Skeletal muscle tissue (tissue), 4 donors: ENCODE results near the gene ATXN10. TPM values are rescaled to one million over a fixed set of nuclear protein-coding genes. Genes with fewer than 3 reads are reported as not detected.
"Not testable (repeated sequence)": the region's sequence is repeated elsewhere in the genome, so short reads cannot be mapped to it uniquely, and the experiment has no call there.

Experiments used
- H3K27ac ChIP-seq: one replicate; pipeline ENCODE4 v1.7.0; 2013; ENCODE audit warnings: mild to moderate bottlenecking, low read depth, low read length, inconsistent platforms
- H3K27me3 ChIP-seq, 3 donors: one replicate each; pipeline ENCODE4 v1.7.0; 2013; ENCODE audit warnings: low read length in 3 of 3; ENCODE audit not compliant: control insufficient read depth in 3 of 3, insufficient read depth in 3 of 3
- H3K36me3 ChIP-seq, 3 donors: one replicate each; pipeline ENCODE4 v1.7.0; 2013; ENCODE audit warnings: low read length in 3 of 3; ENCODE audit not compliant: control insufficient read depth in 3 of 3, insufficient read depth in 3 of 3
- H3K4me1 ChIP-seq, 3 donors: one replicate each; pipeline ENCODE4 v1.7.0; 2013; ENCODE audit warnings: low read length in 3 of 3, mild to moderate bottlenecking in 3 of 3; ENCODE audit not compliant: control insufficient read depth in 3 of 3, insufficient read depth in 3 of 3
- H3K4me3 ChIP-seq, 3 donors: one replicate each; pipeline ENCODE4 v1.7.0; 2013; ENCODE audit warnings: low read length in 3 of 3
- H3K9ac ChIP-seq, 3 donors: one replicate each; pipeline ENCODE4 v1.7.0; 2013; ENCODE audit warnings: low read length in 3 of 3, mild to moderate bottlenecking in 3 of 3, moderate library complexity in 2 of 3, low read depth in 1 of 3
- H3K9me3 ChIP-seq, 3 donors: one replicate each; pipeline ENCODE4 v1.7.0; 2013; ENCODE audit warnings: low read length in 3 of 3; ENCODE audit not compliant: control insufficient read depth in 3 of 3
- total RNA-seq: library from RNA; depleted of rRNA; stranded (reverse); fragments of >200 nt; gene quantifications from one replicate; pipeline ENCODE4 v1.2.3, GENCODE V29; 2014
- donor health status: Osteomylitis.

ATXN10 gene
- total RNA-seq, 1 donor from 2014 or later = 310 TPM

DNA sequence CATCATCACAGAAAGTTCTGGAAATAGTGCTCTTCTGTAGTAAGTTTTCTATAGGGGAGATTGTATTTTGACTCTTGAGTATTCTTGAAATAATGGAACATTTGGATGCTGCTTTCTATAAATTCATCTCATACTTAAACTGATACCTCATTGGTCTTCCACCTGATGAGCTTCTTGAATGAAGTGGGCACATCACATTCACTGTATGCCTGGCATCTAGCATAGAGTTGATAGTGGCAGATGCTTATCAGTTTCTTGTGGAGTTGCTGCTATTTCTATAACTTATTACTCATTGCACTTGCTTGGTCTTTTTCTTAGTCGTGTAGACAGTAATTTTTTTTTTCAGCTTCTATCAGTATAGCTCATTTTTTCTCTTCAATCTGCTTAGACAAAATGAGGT, 5.4 kb downstream of the ATXN10 start:
- Histone ChIP-seq H3K27ac (no peak overlapping the region), H3K27me3 (no peaks in the 10 kb centered on the region), H3K4me3 (no peak overlapping the region), H3K36me3 (peaks cover 0 to 2% (median 0%) of the 10 kb centered on the region in 3 donors), H3K9ac (no peak overlapping the region), H3K9me3 (no peaks in the 10 kb centered on the region), H3K4me1 (peaks cover 10 to 22% (median 17%) of the 10 kb centered on the region in 3 donors)

DNA sequence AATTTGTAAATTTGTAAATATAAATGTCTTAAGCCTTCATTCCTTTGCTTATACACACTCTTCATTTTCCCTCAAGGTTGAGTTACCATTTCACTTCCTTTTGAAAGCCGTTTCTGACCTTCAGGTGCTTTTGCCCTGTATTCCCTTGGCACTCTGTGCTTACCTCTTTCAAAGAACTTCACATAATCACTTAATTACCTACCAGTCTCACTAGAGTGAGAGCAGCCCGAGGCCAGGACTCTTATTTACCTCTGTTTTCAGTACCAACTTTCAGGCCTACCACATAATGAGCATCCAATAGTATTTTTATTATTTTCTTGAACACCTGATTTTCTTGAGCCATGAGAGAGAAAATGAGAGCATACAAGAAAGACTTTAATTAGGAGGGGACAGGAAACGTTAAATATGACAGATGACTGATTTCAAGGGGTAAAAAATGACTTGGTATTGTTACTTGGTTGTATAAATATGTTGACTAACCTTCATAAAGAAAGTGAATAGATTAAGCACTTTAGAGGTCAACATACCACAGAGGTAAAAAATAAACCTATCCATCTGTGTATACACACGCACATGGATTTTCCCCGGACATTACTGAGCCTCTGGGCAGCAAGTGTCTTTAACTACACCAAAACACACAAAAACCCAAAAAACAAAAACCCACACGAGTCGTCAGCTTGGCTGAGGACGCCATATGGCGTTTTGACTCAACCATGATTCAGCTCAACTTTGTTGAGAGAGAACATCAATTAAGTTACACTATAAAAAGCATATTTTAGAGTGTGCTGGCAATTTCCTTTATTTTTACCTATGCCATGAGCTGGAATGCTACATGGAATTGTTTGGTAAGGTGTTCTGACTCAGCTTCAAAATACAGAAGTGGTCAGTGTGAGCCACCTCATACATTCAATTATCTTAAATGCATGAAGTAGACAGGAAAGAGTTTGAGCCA, 7.6 kb downstream of the ATXN10 start:
- Histone ChIP-seq H3K4me3 (no peak overlapping the region), H3K27me3 (no peaks in the 10 kb centered on the region), H3K9ac (no peak overlapping the region), H3K36me3 (peaks cover 0 to 2% (median 0%) of the 10 kb centered on the region in 3 donors), H3K4me1 (peaks cover 0 to 9% (median 0%) of the 10 kb centered on the region in 3 donors), H3K9me3 (no peaks in the 10 kb centered on the region), H3K27ac (no peak overlapping the region)

DNA sequence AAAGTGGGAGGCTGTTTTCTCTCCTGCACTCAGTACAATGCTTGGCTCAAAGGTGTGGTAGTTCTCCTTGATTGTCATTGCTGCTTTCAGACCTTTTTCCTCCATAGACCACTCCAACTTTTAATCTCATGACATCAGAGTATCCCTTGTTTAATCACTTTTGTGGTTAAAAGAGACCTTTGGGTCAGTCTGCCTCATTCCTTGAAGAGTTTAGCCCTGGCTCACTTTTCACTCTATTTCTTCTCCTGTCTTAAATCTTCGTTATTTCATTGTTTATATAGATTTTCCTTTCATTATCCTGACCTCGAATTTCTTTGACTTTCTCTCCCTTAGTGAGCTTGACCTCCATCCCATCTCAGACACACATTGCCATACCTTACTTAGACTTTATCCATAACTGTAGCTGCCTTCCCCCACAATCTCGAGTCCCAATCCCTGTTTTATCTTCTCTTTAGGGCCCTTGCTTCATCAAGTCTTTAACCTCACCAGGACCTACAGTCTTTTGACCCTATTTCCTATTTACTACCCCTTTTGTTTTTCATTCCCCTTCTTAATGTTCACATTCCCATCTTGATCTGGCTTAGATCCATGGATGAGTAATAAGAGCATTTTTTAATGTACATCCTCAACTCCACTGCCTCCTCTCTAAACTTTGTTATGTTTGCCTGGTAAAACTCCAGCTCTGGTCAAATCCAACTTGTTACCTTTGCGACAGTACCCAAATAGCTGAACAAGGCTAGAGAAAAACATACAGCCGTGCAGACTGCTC, 9.5 kb downstream of the ATXN10 start:
- Histone ChIP-seq H3K4me3 (no peak overlapping the region), H3K36me3 (no peaks in the 10 kb centered on the region), H3K27ac (no peak overlapping the region), H3K9me3 (no peaks in the 10 kb centered on the region), H3K27me3 (no peaks in the 10 kb centered on the region), H3K9ac (no peak overlapping the region), H3K4me1 (peaks cover 2 to 12% (median 5%) of the 10 kb centered on the region in 3 donors)

DNA sequence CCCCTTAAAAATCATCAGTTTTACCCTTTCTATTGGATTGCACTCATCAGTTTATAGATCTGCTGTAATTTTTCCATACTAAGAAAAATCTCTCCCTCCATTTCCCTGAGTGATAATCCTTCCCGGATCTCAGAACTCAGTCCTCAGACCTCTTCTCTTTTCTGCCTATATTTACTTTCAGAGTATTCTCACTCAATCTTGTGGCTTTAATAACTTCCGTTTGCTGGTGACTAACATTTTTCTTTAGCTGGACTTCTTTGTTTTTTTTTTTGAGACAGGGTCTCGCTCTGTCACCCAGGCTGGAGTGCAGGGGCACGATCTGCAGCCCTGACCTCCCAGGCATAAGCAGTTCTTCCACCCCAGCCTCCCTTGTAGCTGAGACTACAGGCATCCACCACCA, 10.4 kb downstream of the ATXN10 start:
- H3K27me3 ChIP-seq = no peaks in the 10 kb centered on the region
- no peak overlapping the region for H3K27ac ChIP-seq
- H3K36me3 ChIP-seq = no peaks in the 10 kb centered on the region
- H3K4me1 ChIP-seq = peaks cover 4 to 19% (median 9%) of the 10 kb centered on the region in 3 donors
- H3K9me3 ChIP-seq = no peaks in the 10 kb centered on the region
- H3K4me3 ChIP-seq = no peak overlapping the region
- H3K9ac ChIP-seq = no peak overlapping the region

DNA sequence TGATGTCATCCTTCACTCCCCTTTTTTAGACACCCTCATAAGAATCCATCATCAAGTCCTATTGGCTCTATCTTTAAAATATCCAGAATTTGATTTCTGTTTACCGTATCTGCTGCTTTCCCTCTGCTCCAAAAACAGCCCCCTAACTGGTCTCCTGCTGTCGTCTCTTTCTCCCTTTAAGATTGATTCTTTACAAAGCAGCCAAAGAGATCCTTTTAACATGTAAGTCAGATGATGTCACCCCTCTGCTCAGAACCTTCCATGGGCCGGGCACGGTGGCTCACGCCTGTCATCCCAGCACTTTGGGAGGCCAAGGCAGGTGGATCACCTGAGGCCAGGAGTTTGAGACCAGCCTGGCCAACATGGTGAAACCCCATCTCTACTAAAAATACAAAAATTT, 11.1 kb downstream of the ATXN10 start:
- H3K9ac ChIP-seq, H3K27ac ChIP-seq, H3K9me3 ChIP-seq, H3K4me3 ChIP-seq, H3K27me3 ChIP-seq, H3K36me3 ChIP-seq: not testable (repeated sequence)
- H3K4me1 ChIP-seq = peaks cover 6 to 20% (median 9%) of the 10 kb centered on the region in 3 donors

DNA sequence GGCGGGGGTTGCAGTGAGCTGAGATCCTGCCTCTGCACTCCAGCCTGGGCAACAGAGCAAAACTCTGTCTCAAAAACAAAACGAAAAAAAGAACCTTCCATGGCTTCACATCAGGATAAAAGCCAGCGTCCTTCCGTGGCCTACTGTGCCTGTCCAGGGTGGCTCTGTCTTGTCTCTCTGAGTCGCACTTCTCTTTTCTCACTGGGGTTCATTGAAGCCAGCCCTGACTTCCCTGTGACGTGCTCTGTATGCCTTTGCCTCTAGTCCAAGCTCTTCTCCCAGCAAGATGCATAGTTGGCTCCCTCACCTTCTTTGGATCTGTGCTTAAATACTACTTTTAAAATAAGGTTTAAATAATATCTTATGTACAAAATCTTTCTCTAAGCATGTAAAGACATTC, 11.6 kb downstream of the ATXN10 start:
- peaks cover 10 to 24% (median 12%) of the 10 kb centered on the region in 3 donors for H3K4me1 ChIP-seq

DNA sequence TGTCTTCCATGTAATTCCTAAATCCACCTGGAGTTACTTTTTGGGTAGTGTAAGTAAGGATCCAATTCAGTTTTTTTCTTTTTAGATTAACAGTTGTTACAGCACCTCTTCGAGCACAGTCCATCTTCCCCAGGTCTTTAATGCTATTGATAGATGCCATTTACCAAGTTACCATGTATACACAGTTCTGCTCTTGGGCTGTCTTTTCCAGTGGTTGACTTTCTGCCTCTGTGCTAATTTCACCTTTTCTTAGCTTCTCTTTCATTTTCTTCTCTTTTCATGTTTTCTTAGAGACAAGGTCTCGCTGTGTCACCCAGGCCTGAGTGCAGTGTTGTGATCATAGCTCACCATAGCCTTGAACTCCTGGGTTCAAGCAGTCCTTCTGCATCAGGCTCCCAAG, 12.0 kb downstream of the ATXN10 start:
- no peak overlapping the region for H3K4me3 ChIP-seq
- H3K9me3 ChIP-seq = no peaks in the 10 kb centered on the region
- peaks cover 15 to 27% (median 16%) of the 10 kb centered on the region in 3 donors for H3K4me1 ChIP-seq
- no peaks in the 10 kb centered on the region for H3K36me3 ChIP-seq
- no peak overlapping the region for H3K9ac ChIP-seq
- H3K27ac ChIP-seq = no peak overlapping the region
- H3K27me3 ChIP-seq = no peaks in the 10 kb centered on the region

More for the DNA sequence above, 11.6 kb downstream of the ATXN10 start:
- H3K9me3 ChIP-seq = no peaks in the 10 kb centered on the region
- H3K9ac ChIP-seq = no peak overlapping the region
- H3K4me3 ChIP-seq = no peak overlapping the region
- no peak overlapping the region for H3K27ac ChIP-seq
- H3K27me3 ChIP-seq = no peaks in the 10 kb centered on the region
- no peaks in the 10 kb centered on the region for H3K36me3 ChIP-seq

DNA sequence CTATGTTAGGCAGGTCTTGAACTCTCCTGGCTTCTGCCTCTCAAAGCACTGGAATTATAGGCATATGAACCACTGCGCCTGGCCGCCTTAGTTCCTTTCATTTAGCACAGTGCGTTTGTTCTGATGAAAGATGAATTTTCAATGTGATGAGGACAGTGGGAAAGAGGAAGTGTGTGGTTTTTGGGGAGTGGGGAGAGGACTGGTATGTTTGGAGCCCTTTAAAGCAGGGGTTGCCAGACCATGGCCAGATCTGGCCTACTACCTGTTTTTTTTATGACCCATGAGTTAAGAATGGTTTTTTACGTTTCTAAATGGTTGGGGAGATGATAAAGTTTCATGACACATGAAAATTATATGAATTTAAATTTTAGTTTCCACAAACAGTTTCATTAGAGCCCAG, 12.5 kb downstream of the ATXN10 start:
- Histone ChIP-seq H3K36me3 (no peaks in the 10 kb centered on the region), H3K9me3 (no peaks in the 10 kb centered on the region), H3K27ac (no peak overlapping the region), H3K27me3 (no peaks in the 10 kb centered on the region), H3K4me3 (no peak overlapping the region), H3K9ac (no peak overlapping the region), H3K4me1 (peaks cover 18 to 32% (median 20%) of the 10 kb centered on the region in 3 donors)

DNA sequence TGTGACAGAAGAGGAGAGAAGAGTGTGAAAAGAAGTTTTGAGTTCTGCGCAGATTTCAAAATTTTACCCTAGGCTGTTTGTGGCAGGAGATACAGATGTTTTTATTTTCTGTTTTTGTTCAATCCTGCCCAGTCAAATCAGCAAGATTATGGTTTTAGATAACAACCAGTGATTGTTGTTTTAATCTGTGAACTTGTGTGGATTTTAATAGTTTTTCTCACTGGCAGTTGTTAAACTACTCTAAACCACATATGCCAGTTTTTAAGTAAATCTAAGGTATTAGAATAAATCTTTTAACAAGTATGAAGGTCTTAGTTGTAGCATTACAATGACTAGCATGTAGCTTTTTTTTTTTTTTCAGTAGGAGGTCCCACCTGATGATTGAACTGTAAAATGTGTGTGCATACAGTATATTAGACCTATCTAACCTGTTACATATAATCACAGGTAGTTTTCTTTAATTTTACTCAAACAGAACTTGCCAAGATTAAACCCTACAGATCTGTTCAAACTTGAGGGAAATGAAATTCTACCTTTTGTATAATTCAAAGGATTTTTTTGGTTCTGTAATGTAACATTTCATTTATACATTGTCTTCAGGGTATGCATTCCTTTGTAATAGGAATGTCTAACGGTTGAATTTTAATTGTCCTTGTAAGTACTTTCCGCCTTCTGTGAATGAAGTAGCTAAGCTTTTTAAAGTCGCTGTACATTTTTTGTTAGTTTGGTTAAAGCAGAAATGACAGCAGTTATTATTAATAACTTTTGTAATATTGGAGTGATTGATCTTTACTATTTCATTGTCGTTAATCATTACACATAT, 13.3 kb downstream of the ATXN10 start:
- Histone ChIP-seq H3K9me3 (no peaks in the 10 kb centered on the region), H3K4me1 (peaks cover 18 to 34% (median 20%) of the 10 kb centered on the region in 3 donors), H3K4me3 (no peak overlapping the region), H3K27ac (no peak overlapping the region), H3K36me3 (peaks cover 0 to under 1% (median 0%) of the 10 kb centered on the region in 3 donors), H3K27me3 (no peaks in the 10 kb centered on the region), H3K9ac (no peak overlapping the region)
